Activated T-helper 9 cell treated with anti-CD3 and anti-CD28 coated beads, Interleukin-2, amount 50 U/mL, for 16 hours (primary cell): Measurements from ENCODE around the gene NAA20.

Experiments
- DNase-seq: peaks from one replicate; pipeline ENCODE4 v3.0.0-alpha.2; 2020; ENCODE audit warnings: low read depth

Gene NAA20

GRCh38 chr20:20017001-20017843 lies at the start of gene NAA20:
Gene NAA20 (plus strand): TSS chr20:20017362. CDS start chr20:20017397, 35 bp downstream.
- peak; percentile 88 for DNase-seq

GRCh38 chr20:19967445-19967844 lies 49.7 kb upstream of the NAA20 start:
- DNase-seq: no peak

GRCh38 chr20:19968028-19968427 lies 49.1 kb upstream of the NAA20 start:
- no peak for DNase-seq

- DNase-seq: no peak
These were observed 48.6 kb upstream of the NAA20 start for GRCh38 chr20:19968466-19969073.

GRCh38 chr20:19969106-19969505 lies 48.1 kb upstream of the NAA20 start:
- DNase-seq: no peak

- DNase-seq: no peak
These were observed 47.5 kb upstream of the NAA20 start for GRCh38 chr20:19969507-19970255.

GRCh38 chr20:19970256-19970765 lies 46.9 kb upstream of the NAA20 start:
- no peak for DNase-seq

- no peak for DNase-seq
These were observed 46.0 kb upstream of the NAA20 start for GRCh38 chr20:19971116-19971515.

GRCh38 chr20:19973961-19974629 lies 43.1 kb upstream of the NAA20 start:
- DNase-seq: no peak

- DNase-seq: no peak
These were observed 42.3 kb upstream of the NAA20 start for GRCh38 chr20:19974630-19975435.

GRCh38 chr20:19975436-19975799 lies 41.7 kb upstream of the NAA20 start:
- no peak for DNase-seq

- no peak for DNase-seq
These were observed 41.3 kb upstream of the NAA20 start for GRCh38 chr20:19975901-19976300.

- no peak for DNase-seq
These were observed 40.4 kb upstream of the NAA20 start for GRCh38 chr20:19976595-19977372.

GRCh38 chr20:19977373-19977770 lies 39.8 kb upstream of the NAA20 start:
- no peak for DNase-seq

GRCh38 chr20:19978511-19979210 lies 38.5 kb upstream of the NAA20 start:
- no peak for DNase-seq

- DNase-seq: no peak
These were observed 36.1 kb upstream of the NAA20 start for GRCh38 chr20:19981031-19981451.

- no peak for DNase-seq
These were observed 30.7 kb upstream of the NAA20 start for GRCh38 chr20:19986419-19986818.

GRCh38 chr20:19987046-19987445 lies 30.1 kb upstream of the NAA20 start:
- no peak for DNase-seq

- DNase-seq: no peak
These were observed 26.3 kb upstream of the NAA20 start for GRCh38 chr20:19990850-19991249.

GRCh38 chr20:19991308-19991707 lies 25.9 kb upstream of the NAA20 start:
- DNase-seq: no peak
